ENCODE results near the gene TARS1. TPM values are rescaled to one million over a fixed set of nuclear protein-coding genes. Genes with fewer than 3 reads are reported as not detected.
A peak's percentile ranks its signal among the peaks of the same experiment; 100 is the strongest.

TARS1 gene
- total RNA-seq, 1 donor from 2014 or later = 306 TPM

- Histone ChIP-seq H2AFZ (ENCODE audit: low read depth, low read length) (no peak overlapping the region), H3K4me1 (ENCODE audit: insufficient read depth, low read length) (no peaks in the 10 kb centered on the region), H3K27ac (ENCODE audit: low read depth, low read length) (no peak overlapping the region), H3K27me3 (ENCODE audit: insufficient read depth, low read length) (no peaks in the 10 kb centered on the region), H3K9me3 (ENCODE audit: insufficient read depth, low read depth, low read length) (no peaks in the 10 kb centered on the region), H3K79me2 (ENCODE audit: insufficient read depth, low read length) (no peaks in the 10 kb centered on the region), H3K4me3 (ENCODE audit: insufficient read depth, low read depth, low read length) (no peak overlapping the region), H4K20me1 (ENCODE audit: insufficient read depth, low read length) (no peaks in the 10 kb centered on the region), H3K36me3 (ENCODE audit: insufficient read depth, low read length) (no peaks in the 10 kb centered on the region), H3K9ac (ENCODE audit: low read length) (no peak overlapping the region), H3K4me2 (ENCODE audit: low read length) (no peak overlapping the region)
- no peak overlapping the region for H3K27ac Mint-ChIP-seq (ENCODE audit: unreplicated experiment)
- FAIRE-seq = no peak
- no peak overlapping the region for H3K4me3 Mint-ChIP-seq (ENCODE audit: unreplicated experiment)
- peaks cover 3% of the 10 kb centered on the region for H3K9me3 Mint-ChIP-seq (ENCODE audit: unreplicated experiment)
- H3K4me1 Mint-ChIP-seq (ENCODE audit: low read depth, unreplicated experiment) = peaks cover 7% of the 10 kb centered on the region
- no peak for TF ChIP-seq EZH2 (IDR thresholded peaks at IDR 0.05; ENCODE audit: insufficient read depth, low read length)
- TF ChIP-seq CTCF (IDR thresholded peaks at IDR 0.05; ENCODE audit: insufficient read depth, low read depth, low read length) = no peak
- no peak for DNase-seq (ENCODE audit: low read depth)
- no peaks in the 10 kb centered on the region for H3K27me3 Mint-ChIP-seq (ENCODE audit: low read depth, unreplicated experiment)
- H3K36me3 Mint-ChIP-seq (ENCODE audit: low read depth, unreplicated experiment) = no peaks in the 10 kb centered on the region
Measured at GRCh38 chr5:33504570-33504969, 63.8 kb downstream of the TARS1 start.

- no peak overlapping the region for H3K4me3 ChIP-seq (ENCODE audit: insufficient read depth, low read depth, low read length)
- H2AFZ ChIP-seq (ENCODE audit: low read depth, low read length) = no peak overlapping the region
- Mint-ChIP-seq H3K27me3 (ENCODE audit: low read depth, unreplicated experiment) (no peaks in the 10 kb centered on the region), H3K4me1 (ENCODE audit: low read depth, unreplicated experiment) (peaks cover 7% of the 10 kb centered on the region), H3K36me3 (ENCODE audit: low read depth, unreplicated experiment) (no peaks in the 10 kb centered on the region), H3K9me3 (ENCODE audit: unreplicated experiment) (peaks cover 3% of the 10 kb centered on the region), H3K27ac (ENCODE audit: unreplicated experiment) (no peak overlapping the region), H3K4me3 (ENCODE audit: unreplicated experiment) (no peak overlapping the region)
- no peaks in the 10 kb centered on the region for H4K20me1 ChIP-seq (ENCODE audit: insufficient read depth, low read length)
- H3K9me3 ChIP-seq (ENCODE audit: insufficient read depth, low read depth, low read length) = no peaks in the 10 kb centered on the region
- FAIRE-seq (no peak), DNase-seq (ENCODE audit: low read depth) (peak; percentile 4)
- H3K27ac ChIP-seq (ENCODE audit: low read depth, low read length) = no peak overlapping the region
- no peak overlapping the region for H3K4me2 ChIP-seq (ENCODE audit: low read length)
- TF ChIP-seq CTCF (IDR thresholded peaks at IDR 0.05; ENCODE audit: insufficient read depth, low read depth, low read length) (no peak), EZH2 (IDR thresholded peaks at IDR 0.05; ENCODE audit: insufficient read depth, low read length) (no peak)
- no peaks in the 10 kb centered on the region for H3K36me3 ChIP-seq (ENCODE audit: insufficient read depth, low read length)
- no peaks in the 10 kb centered on the region for H3K4me1 ChIP-seq (ENCODE audit: insufficient read depth, low read length)
- no peaks in the 10 kb centered on the region for H3K27me3 ChIP-seq (ENCODE audit: insufficient read depth, low read length)
- H3K9ac ChIP-seq (ENCODE audit: low read length) = no peak overlapping the region
- no peaks in the 10 kb centered on the region for H3K79me2 ChIP-seq (ENCODE audit: insufficient read depth, low read length)
Measured at GRCh38 chr5:33507426-33507825, 66.7 kb downstream of the TARS1 start.

GRCh38 chr5:33509036-33509435 is 68.3 kb downstream of the TARS1 start:
- no peak for FAIRE-seq

More at GRCh38 chr5:33509036-33509435, 68.3 kb downstream of the TARS1 start:
- Histone ChIP-seq H3K9me3 (ENCODE audit: insufficient read depth, low read depth, low read length) (no peaks in the 10 kb centered on the region), H4K20me1 (ENCODE audit: insufficient read depth, low read length) (no peaks in the 10 kb centered on the region), H3K4me2 (ENCODE audit: low read length) (no peak overlapping the region), H3K36me3 (ENCODE audit: insufficient read depth, low read length) (no peaks in the 10 kb centered on the region), H2AFZ (ENCODE audit: low read depth, low read length) (no peak overlapping the region), H3K79me2 (ENCODE audit: insufficient read depth, low read length) (no peaks in the 10 kb centered on the region), H3K27ac (ENCODE audit: low read depth, low read length) (no peak overlapping the region), H3K4me3 (ENCODE audit: insufficient read depth, low read depth, low read length) (no peak overlapping the region), H3K27me3 (ENCODE audit: insufficient read depth, low read length) (no peaks in the 10 kb centered on the region), H3K4me1 (ENCODE audit: insufficient read depth, low read length) (no peaks in the 10 kb centered on the region), H3K9ac (ENCODE audit: low read length) (no peak overlapping the region)
- H3K27ac Mint-ChIP-seq (ENCODE audit: unreplicated experiment) = peak overlapping the region; percentile 91
- no peaks in the 10 kb centered on the region for H3K36me3 Mint-ChIP-seq (ENCODE audit: low read depth, unreplicated experiment)
- peaks cover 3% of the 10 kb centered on the region for H3K9me3 Mint-ChIP-seq (ENCODE audit: unreplicated experiment)
- no peak for TF ChIP-seq CTCF (IDR thresholded peaks at IDR 0.05; ENCODE audit: insufficient read depth, low read depth, low read length)
- TF ChIP-seq EZH2 (IDR thresholded peaks at IDR 0.05; ENCODE audit: insufficient read depth, low read length) = no peak
- no peaks in the 10 kb centered on the region for H3K27me3 Mint-ChIP-seq (ENCODE audit: low read depth, unreplicated experiment)
- peaks cover 7% of the 10 kb centered on the region for H3K4me1 Mint-ChIP-seq (ENCODE audit: low read depth, unreplicated experiment)
- peak; percentile 34 for DNase-seq (ENCODE audit: low read depth)
- H3K4me3 Mint-ChIP-seq (ENCODE audit: unreplicated experiment) = no peak overlapping the region
